Fibroblast of the aortic adventitia (primary cell): ENCODE data around the gene PRKD1. TPM values are rescaled to one million over a fixed set of nuclear protein-coding genes. Genes with fewer than 3 reads are reported as not detected.

ENCODE experiments used
- DNase-seq: peaks from one replicate; pipeline ENCODE4 v3.0.0-alpha.2; 2010; ENCODE audit warnings: low read depth
- H3K4me3 ChIP-seq: 2 replicates; pipeline ENCODE4 v1.5.1; 2011; ENCODE audit warnings: low read depth, mild to moderate bottlenecking, control low read depth, low read length, moderate library complexity
- total RNA-seq: library from RNA; depleted of rRNA; stranded (reverse); fragments of >200 nt; gene quantifications from 2 replicates; pipeline ENCODE4 v1.2.3, GENCODE V29; 2012; ENCODE audit warnings: low replicate concordance
- TF ChIP-seq, protein P1 (sequence below): IDR thresholded peaks from 2 replicates; pipeline ENCODE4 v1.5.1; 2011; ENCODE audit warnings: mild to moderate bottlenecking, low read length, control low read depth, inconsistent platforms; ENCODE audit not compliant: insufficient read depth

Gene PRKD1
- total RNA-seq, 1 donor: 11.5 TPM

DNA sequence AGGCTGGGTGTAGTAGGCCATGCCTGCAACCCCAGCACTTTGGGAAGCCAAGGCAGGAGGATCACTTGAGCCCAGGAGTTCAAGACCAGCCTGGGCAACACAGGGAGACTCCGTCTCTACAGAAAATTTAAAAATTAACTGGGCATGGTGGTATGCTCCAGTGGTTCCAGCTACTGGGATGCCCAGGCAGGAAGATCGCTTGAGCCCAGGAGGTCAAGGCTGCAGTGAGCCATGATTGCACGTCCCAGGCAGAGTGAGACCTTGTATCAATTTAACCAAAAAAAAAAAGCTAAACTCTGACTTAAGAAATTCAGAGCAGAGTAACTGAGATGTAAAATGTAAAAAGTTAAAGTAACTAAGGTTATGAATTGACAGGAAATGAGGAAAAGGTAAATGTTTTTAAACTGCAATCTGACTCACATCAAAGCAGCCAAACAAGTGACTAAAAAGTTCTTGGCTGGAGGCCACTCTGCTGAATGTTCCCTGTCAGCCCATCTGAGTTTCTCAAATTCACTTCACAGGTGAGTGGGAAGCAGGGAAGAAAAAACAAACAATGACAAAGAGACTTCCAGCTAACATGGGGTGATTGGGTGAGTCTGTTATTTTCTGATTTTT lies 21.3 kb downstream of the PRKD1 start:
- TF ChIP-seq, protein P1, sequence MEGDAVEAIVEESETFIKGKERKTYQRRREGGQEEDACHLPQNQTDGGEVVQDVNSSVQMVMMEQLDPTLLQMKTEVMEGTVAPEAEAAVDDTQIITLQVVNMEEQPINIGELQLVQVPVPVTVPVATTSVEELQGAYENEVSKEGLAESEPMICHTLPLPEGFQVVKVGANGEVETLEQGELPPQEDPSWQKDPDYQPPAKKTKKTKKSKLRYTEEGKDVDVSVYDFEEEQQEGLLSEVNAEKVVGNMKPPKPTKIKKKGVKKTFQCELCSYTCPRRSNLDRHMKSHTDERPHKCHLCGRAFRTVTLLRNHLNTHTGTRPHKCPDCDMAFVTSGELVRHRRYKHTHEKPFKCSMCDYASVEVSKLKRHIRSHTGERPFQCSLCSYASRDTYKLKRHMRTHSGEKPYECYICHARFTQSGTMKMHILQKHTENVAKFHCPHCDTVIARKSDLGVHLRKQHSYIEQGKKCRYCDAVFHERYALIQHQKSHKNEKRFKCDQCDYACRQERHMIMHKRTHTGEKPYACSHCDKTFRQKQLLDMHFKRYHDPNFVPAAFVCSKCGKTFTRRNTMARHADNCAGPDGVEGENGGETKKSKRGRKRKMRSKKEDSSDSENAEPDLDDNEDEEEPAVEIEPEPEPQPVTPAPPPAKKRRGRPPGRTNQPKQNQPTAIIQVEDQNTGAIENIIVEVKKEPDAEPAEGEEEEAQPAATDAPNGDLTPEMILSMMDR: no peak
- H3K4me3 ChIP-seq: no peak overlapping the region
- peak; percentile 19 for DNase-seq

DNA sequence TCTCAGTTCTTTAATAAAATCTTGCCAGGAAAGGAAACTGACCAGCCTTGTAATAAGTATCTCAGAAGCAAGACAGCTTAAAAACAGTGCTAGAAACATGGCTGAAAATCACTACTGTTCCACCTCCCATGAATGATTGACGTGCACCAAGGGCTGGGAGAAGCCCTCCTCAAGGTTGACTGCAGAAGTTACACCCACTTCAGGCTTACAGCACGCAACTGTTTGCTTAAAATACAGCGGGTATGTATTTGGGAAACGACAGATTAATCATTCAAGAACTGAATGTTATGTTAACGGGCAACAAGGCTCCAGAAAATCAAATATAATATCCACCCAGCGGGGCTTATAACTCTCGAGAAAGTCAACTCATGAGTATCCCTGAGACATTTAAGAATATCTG lies 22.1 kb downstream of the PRKD1 start:
- TF ChIP-seq, protein P1: no peak
- DNase-seq: no peak
- H3K4me3 ChIP-seq: no peak overlapping the region

DNA sequence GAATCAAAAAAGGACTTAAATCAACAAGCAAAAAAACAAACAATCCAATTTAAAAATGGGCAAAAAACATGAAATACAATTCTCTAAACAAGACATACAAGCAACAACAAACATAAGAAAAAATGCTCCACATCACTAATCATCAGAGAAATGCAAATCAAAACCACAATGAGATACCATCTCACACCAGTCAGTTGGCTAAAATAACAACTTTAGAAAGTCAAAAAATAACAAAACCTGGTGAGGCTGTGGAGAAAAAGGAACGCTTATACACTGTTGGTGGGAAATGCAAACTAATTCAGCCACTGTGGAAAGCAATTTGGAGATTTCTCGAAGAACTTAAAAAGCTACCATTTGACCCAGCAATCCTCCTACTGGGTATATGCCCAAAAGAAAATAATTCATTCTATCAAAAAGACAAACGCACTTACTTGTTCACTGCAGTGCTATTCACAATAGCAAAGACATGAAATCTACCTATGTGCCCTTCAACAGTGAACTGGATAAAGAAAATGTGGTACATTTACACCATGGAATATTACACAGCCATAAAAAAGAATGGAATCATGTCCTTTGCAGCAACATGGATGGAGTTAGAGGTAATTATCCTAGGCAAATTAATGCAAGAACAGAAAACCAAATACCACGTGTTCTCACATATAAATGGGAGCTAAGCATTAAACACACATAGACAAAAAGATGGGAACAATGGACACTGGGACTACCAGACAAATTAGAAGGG lies 26.9 kb downstream of the PRKD1 start:
- DNase-seq: no peak
- TF ChIP-seq, protein P1: no peak

DNA sequence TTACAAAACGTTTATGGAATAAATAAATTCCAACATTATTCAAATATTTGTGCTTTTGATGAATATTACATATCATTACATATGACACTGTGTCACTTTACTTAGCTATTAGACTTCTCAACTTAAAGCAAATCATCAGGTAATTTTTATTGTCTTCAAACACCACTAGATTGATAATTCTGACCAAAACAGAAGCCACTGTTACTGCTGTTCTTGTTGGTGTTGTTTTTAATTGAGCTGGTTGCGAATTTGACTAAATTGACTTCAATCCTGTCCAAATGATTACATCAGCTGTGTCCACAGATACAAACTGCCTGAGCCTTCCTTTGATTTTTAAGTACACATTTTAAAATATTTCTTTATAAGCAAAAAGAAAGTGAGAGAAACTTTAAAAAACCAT lies 29.2 kb downstream of the PRKD1 start:
- TF ChIP-seq, protein P1: no peak
- no peak overlapping the region for H3K4me3 ChIP-seq
- DNase-seq: no peak

More for the DNA sequence above, 26.9 kb downstream of the PRKD1 start:
- no peak overlapping the region for H3K4me3 ChIP-seq

DNA sequence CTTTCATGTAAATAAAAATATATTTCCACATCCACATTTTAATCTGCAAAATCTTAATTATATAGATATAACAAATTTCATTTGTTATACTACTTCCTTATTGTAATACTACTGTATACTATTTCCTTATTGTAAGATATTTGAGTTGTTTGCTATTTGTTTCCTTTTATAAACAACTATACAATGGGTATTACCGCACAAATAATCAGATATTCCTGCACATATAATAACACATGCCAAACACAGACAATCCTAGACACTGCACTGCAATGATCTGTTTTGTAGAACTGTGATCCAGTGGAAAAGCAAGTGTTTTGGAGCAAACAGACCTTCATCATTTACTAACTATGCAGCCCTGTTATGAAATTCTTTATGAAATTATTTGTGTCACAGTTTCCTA lies 30.5 kb downstream of the PRKD1 start:
- DNase-seq: no peak
- TF ChIP-seq, protein P1: no peak
- H3K4me3 ChIP-seq: no peak overlapping the region

DNA sequence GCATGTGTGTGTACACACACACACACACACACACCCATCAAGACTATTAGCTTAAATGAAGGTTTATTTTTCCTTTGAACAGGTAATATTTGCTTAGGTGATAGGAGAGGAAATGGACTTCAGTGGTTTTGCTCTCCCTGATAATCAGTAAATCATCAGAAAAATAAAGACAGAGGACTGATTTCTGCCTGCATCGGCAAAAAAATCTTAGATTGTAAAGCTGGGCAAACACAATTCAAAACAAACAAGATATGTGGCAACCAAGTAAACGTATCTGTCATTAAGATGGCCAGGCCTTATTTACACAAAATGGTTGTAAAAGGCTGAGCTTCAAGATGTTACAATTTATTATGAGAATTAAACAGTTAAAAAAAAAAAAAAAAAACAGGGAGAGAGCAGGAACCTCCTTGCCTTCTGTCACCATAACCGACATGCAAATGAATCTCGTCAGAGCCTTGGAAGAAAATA lies 31.3 kb downstream of the PRKD1 start:
- no peak overlapping the region for H3K4me3 ChIP-seq
- DNase-seq: no peak
- TF ChIP-seq, protein P1: no peak
